Measurements from ENCODE around the gene CEP70. TPM values are rescaled to one million over a fixed set of nuclear protein-coding genes. Genes with fewer than 3 reads are reported as not detected.
"Not testable (repeated sequence)": the region's sequence is repeated elsewhere in the genome, so short reads cannot be mapped to it uniquely, and the experiment has no call there.

Gene CEP70
- total RNA-seq, 3 donors from 2014 or later: 29.7 to 56.9 (median 37.9) TPM

- Histone ChIP-seq H3K9me3 (peaks cover 36% of the 10 kb centered on the region), H3K4me1 (ENCODE audit: low read depth) (no peaks in the 10 kb centered on the region), H3K36me3 (ENCODE audit: low read depth) (no peaks in the 10 kb centered on the region), H3K4me3 (no peak overlapping the region)
- no peak for TF ChIP-seq CTCF (IDR thresholded peaks at IDR 0.05)
- no peak for ATAC-seq
- intact Hi-C loops (cut with DNase I, micrococcal nuclease): no loop called here
- DNase-seq: no peak
Observed at GRCh38 chr3:138560501-138560900, 33.6 kb downstream of the CEP70 start.

GRCh38 chr3:138559134-138559533, 34.9 kb downstream of the CEP70 start:
- peaks cover 36% of the 10 kb centered on the region for H3K9me3 ChIP-seq
- no peaks in the 10 kb centered on the region for H3K4me1 ChIP-seq (ENCODE audit: low read depth)
- no peak overlapping the region for H3K4me3 ChIP-seq
- intact Hi-C loops (cut with DNase I, micrococcal nuclease): no loop called here
- no peaks in the 10 kb centered on the region for H3K36me3 ChIP-seq (ENCODE audit: low read depth)
- no peak for TF ChIP-seq CTCF (IDR thresholded peaks at IDR 0.05)
- DNase-seq (no peak), ATAC-seq (no peak)

- H3K4me1 ChIP-seq (ENCODE audit: low read depth); DNase-seq; ATAC-seq; H3K4me3 ChIP-seq; H3K36me3 ChIP-seq (ENCODE audit: low read depth); intact Hi-C loops (cut with DNase I, micrococcal nuclease): not testable (repeated sequence)
- H3K9me3 ChIP-seq: peaks cover 46% of the 10 kb centered on the region
Observed at GRCh38 chr3:138554775-138555174, 39.3 kb downstream of the CEP70 start.

- DNase-seq; intact Hi-C loops (cut with DNase I, micrococcal nuclease); H3K4me3 ChIP-seq; H3K4me1 ChIP-seq (ENCODE audit: low read depth); H3K36me3 ChIP-seq (ENCODE audit: low read depth); ATAC-seq: not testable (repeated sequence)
- H3K9me3 ChIP-seq: peaks cover 46% of the 10 kb centered on the region
Observed at GRCh38 chr3:138550958-138551357, 43.1 kb downstream of the CEP70 start.

GRCh38 chr3:138549179-138549977, 44.7 kb downstream of the CEP70 start:
- no peaks in the 10 kb centered on the region for H3K36me3 ChIP-seq (ENCODE audit: low read depth)
- intact Hi-C loops (cut with DNase I, micrococcal nuclease): no loop called here
- no peaks in the 10 kb centered on the region for H3K4me1 ChIP-seq (ENCODE audit: low read depth)
- H3K4me3 ChIP-seq: no peak overlapping the region
- ATAC-seq: no peak
- no peak for DNase-seq
- TF ChIP-seq CTCF (IDR thresholded peaks at IDR 0.05): no peak
- H3K9me3 ChIP-seq: peaks cover 55% of the 10 kb centered on the region

GRCh38 chr3:138547342-138547975, 46.6 kb downstream of the CEP70 start:
- DNase-seq (no peak), ATAC-seq (no peak)
- Histone ChIP-seq H3K9me3 (peaks cover 55% of the 10 kb centered on the region), H3K36me3 (ENCODE audit: low read depth) (no peaks in the 10 kb centered on the region), H3K4me3 (no peak overlapping the region), H3K4me1 (ENCODE audit: low read depth) (no peaks in the 10 kb centered on the region)
- intact Hi-C loops (cut with DNase I, micrococcal nuclease): no loop called here
- no peak for TF ChIP-seq CTCF (IDR thresholded peaks at IDR 0.05)
